ENCODE measurements around the gene CIAO3.

The CIAO3 gene

DNA sequence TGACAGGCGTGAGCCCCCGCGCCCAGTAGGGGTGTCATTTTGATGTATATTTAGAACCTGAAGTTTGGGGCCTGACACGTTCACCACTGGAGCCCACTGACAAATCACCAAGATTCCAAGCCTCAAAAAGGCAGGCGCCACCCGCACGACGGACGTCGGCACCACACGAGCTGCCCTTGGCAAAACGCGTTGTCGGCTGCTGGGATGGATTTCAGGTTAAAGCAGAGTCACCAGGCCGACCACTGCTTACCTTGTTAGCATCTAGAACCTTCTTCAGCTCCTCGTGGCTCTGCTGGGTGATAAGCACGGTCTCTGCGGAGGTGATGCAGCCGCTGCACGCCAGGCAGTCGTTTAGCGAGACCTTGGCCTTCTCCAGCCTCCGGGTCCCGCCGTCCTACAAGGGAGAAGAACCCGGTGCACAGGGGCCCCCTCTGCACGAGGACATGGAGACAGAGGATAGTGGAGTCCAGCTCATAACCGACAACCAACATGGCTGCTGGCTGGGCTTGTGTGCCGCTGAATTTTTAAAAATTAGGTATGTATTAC lies 3.8 kb downstream of the CIAO3 start:
- H3K27me3 Mint-ChIP-seq (ENCODE audit: low read depth), result no peaks in the 10 kb centered on the region
- H3K9me3 Mint-ChIP-seq, result no peaks in the 10 kb centered on the region
- TF ChIP-seq, protein P1, sequence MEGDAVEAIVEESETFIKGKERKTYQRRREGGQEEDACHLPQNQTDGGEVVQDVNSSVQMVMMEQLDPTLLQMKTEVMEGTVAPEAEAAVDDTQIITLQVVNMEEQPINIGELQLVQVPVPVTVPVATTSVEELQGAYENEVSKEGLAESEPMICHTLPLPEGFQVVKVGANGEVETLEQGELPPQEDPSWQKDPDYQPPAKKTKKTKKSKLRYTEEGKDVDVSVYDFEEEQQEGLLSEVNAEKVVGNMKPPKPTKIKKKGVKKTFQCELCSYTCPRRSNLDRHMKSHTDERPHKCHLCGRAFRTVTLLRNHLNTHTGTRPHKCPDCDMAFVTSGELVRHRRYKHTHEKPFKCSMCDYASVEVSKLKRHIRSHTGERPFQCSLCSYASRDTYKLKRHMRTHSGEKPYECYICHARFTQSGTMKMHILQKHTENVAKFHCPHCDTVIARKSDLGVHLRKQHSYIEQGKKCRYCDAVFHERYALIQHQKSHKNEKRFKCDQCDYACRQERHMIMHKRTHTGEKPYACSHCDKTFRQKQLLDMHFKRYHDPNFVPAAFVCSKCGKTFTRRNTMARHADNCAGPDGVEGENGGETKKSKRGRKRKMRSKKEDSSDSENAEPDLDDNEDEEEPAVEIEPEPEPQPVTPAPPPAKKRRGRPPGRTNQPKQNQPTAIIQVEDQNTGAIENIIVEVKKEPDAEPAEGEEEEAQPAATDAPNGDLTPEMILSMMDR (IDR thresholded peaks at IDR 0.05; ENCODE audit: unreplicated experiment in 3 of 3), result no peak
- H3K4me3 Mint-ChIP-seq, result peak overlapping the region in 1 of 3 experiments; percentile 73
- no peaks in the 10 kb centered on the region for H3K4me1 Mint-ChIP-seq
- no peak overlapping the region for H3K27ac Mint-ChIP-seq
- H3K36me3 Mint-ChIP-seq (ENCODE audit: low read depth), result peaks cover 18% of the 10 kb centered on the region

DNA sequence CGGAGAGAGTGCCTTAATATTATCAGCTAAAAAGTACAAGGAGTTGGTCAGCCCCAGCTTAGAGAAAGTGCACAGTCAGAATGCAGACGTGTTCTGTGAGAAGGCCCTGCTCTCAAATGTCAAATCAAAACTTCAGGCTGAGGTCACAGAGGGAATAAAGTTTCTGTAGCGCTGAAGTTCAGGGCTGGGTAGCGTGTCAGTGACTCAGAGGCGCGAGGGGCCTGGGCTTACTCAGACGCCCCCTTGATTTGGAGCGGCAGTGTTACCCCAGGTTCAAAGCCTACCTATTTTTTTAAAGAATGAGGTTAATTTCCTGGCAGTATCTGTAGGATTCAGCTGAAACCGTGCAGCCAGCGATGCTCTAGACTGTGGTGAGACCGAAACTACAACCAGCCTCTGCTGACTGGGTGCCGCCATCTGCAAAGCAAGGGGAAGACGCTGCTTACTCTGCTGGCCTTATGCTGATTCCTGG lies 4.8 kb downstream of the CIAO3 start:
- H3K27me3 Mint-ChIP-seq (ENCODE audit: low read depth), result no peaks in the 10 kb centered on the region
- no peaks in the 10 kb centered on the region for H3K9me3 Mint-ChIP-seq
- TF ChIP-seq, protein P1 (IDR thresholded peaks at IDR 0.05; ENCODE audit: unreplicated experiment in 3 of 3), result no peak
- peak overlapping the region in 1 of 3 experiments; percentile 42 for H3K4me3 Mint-ChIP-seq
- H3K36me3 Mint-ChIP-seq (ENCODE audit: low read depth), result peaks cover 20% of the 10 kb centered on the region
- H3K4me1 Mint-ChIP-seq, result no peaks in the 10 kb centered on the region
- H3K27ac Mint-ChIP-seq, result no peak overlapping the region

- peak overlapping the region in 1 of 3 experiments; percentile 17 for H3K4me3 Mint-ChIP-seq
- TF ChIP-seq, protein P1 (IDR thresholded peaks at IDR 0.05; ENCODE audit: unreplicated experiment in 3 of 3), result no peak
- no peak overlapping the region for H3K27ac Mint-ChIP-seq
- H3K27me3 Mint-ChIP-seq (ENCODE audit: low read depth), result no peaks in the 10 kb centered on the region
- no peaks in the 10 kb centered on the region for H3K9me3 Mint-ChIP-seq
- peaks cover 20% of the 10 kb centered on the region for H3K36me3 Mint-ChIP-seq (ENCODE audit: low read depth)
- H3K4me1 Mint-ChIP-seq, result no peaks in the 10 kb centered on the region
Observed at GRCh38 chr16:734981-735881, 5.6 kb downstream of the CIAO3 start.

GRCh38 chr16:734208-734980 lies 6.4 kb downstream of the CIAO3 start:
- Mint-ChIP-seq H3K4me3 (no peak overlapping the region), H3K27me3 (ENCODE audit: low read depth) (no peaks in the 10 kb centered on the region), H3K9me3 (no peaks in the 10 kb centered on the region), H3K36me3 (ENCODE audit: low read depth) (peaks cover 20% of the 10 kb centered on the region), H3K4me1 (no peaks in the 10 kb centered on the region), H3K27ac (no peak overlapping the region)
- TF ChIP-seq, protein P1 (IDR thresholded peaks at IDR 0.05; ENCODE audit: unreplicated experiment in 3 of 3), result no peak

DNA sequence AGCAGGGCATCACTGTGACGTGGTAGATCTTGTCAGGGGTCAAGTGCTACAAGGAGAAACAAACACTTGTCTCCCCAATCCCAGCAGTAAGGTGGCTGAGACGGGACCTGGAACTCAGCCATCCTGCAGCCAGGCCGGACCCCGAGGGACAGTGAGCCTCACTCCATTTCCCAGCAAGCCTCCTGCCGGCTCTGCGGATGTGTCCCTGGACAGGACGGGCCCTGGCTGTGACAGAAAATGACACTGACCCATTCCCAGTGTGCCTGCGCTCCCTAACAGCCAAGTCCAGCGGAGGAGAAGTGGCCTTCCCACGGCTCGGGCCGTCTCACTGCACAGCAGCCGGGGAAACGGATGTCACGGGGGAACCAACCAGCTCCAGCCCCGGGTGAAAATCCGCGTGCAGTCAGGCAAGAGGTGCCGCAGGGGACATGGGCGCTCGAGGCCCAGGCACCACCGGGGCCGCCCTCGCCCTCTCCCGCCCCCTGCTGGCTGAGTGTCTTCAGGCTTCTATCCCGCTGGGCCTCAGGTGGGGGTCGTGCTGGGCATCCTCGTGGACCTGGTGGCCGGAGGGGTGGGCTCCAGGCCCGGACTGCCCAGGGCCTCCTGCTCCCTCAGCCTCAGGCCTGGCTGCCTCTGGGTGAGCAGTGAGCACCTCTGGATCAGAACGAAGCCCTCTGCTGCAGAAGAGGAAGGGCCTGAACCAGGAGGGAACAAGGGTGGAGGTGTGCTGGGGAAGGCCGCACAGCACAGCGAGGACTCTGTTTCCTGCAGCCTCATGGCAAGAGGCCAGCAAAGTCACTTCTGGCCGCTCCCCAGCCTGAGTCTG lies 7.2 kb downstream of the CIAO3 start:
- TF ChIP-seq, protein P1 (IDR thresholded peaks at IDR 0.05; ENCODE audit: unreplicated experiment in 3 of 3), result peak in 1 of 3 experiments; percentile 14
- H3K27ac Mint-ChIP-seq, result no peak overlapping the region
- peaks cover 20% of the 10 kb centered on the region for H3K36me3 Mint-ChIP-seq (ENCODE audit: low read depth)
- no peaks in the 10 kb centered on the region for H3K9me3 Mint-ChIP-seq
- H3K4me3 Mint-ChIP-seq, result no peak overlapping the region
- peaks cover 4% of the 10 kb centered on the region for H3K27me3 Mint-ChIP-seq (ENCODE audit: low read depth)
- H3K4me1 Mint-ChIP-seq, result no peaks in the 10 kb centered on the region

All from nephron (organoid).